ENCODE results near the gene TLL1.

The TLL1 gene

GRCh38 chr4:166078383-166078782 lies 205.3 kb downstream of the TLL1 start:
- Histone ChIP-seq H3K4me1 (ENCODE audit: control insufficient read depth, insufficient read depth, low read length) (no peaks in the 10 kb centered on the region), H3K4me3 (ENCODE audit: low read length) (no peak overlapping the region), H3K27me3 (ENCODE audit: control insufficient read depth, insufficient read depth, low read length) (no peaks in the 10 kb centered on the region), H3K9ac (ENCODE audit: low read length) (no peak overlapping the region), H3K36me3 (ENCODE audit: control insufficient read depth, insufficient read depth, low read length) (no peaks in the 10 kb centered on the region), H3K9me3 (ENCODE audit: control insufficient read depth, low read length) (no peaks in the 10 kb centered on the region)

- Histone ChIP-seq H3K27me3 (ENCODE audit: control insufficient read depth, insufficient read depth, low read length) (no peaks in the 10 kb centered on the region), H3K4me1 (ENCODE audit: control insufficient read depth, insufficient read depth, low read length) (no peaks in the 10 kb centered on the region), H3K9ac (ENCODE audit: low read length) (no peak overlapping the region), H3K4me3 (ENCODE audit: low read length) (no peak overlapping the region), H3K36me3 (ENCODE audit: control insufficient read depth, insufficient read depth, low read length) (no peaks in the 10 kb centered on the region), H3K9me3 (ENCODE audit: control insufficient read depth, low read length) (no peaks in the 10 kb centered on the region)
These were observed 205.9 kb downstream of the TLL1 start for GRCh38 chr4:166078955-166079354.

DNA sequence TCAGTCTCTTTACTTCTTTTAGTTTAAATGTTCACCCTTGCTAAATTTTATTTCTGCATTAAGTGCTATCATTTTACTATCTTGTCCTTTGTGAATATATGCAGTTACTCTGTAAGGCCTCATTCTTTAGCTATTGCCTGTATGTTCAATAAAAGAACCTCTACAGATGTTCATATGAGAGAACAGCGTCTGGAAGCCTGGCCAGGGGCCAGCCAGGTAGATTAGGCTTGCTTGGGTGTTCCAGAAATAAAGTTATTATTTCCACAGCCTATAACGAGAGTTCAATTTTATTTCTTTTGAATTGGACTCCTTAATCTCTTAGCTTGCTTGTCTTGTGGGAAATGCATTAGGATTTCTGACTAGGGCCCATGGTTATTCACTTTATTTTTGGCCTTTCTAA lies 214.5 kb downstream of the TLL1 start:
- Histone ChIP-seq H3K9ac (ENCODE audit: low read length) (no peak overlapping the region), H3K36me3 (ENCODE audit: control insufficient read depth, insufficient read depth, low read length) (no peaks in the 10 kb centered on the region), H3K4me1 (ENCODE audit: control insufficient read depth, insufficient read depth, low read length) (no peaks in the 10 kb centered on the region), H3K27me3 (ENCODE audit: control insufficient read depth, insufficient read depth, low read length) (no peaks in the 10 kb centered on the region), H3K9me3 (ENCODE audit: control insufficient read depth, low read length) (no peaks in the 10 kb centered on the region), H3K4me3 (ENCODE audit: low read length) (no peak overlapping the region)

- Histone ChIP-seq H3K9me3 (ENCODE audit: control insufficient read depth, low read length) (no peaks in the 10 kb centered on the region), H3K9ac (ENCODE audit: low read length) (no peak overlapping the region), H3K4me1 (ENCODE audit: control insufficient read depth, insufficient read depth, low read length) (no peaks in the 10 kb centered on the region), H3K4me3 (ENCODE audit: low read length) (no peak overlapping the region), H3K36me3 (ENCODE audit: control insufficient read depth, insufficient read depth, low read length) (no peaks in the 10 kb centered on the region), H3K27me3 (ENCODE audit: control insufficient read depth, insufficient read depth, low read length) (no peaks in the 10 kb centered on the region)
These were observed 215.5 kb downstream of the TLL1 start for GRCh38 chr4:166088576-166088975.

DNA sequence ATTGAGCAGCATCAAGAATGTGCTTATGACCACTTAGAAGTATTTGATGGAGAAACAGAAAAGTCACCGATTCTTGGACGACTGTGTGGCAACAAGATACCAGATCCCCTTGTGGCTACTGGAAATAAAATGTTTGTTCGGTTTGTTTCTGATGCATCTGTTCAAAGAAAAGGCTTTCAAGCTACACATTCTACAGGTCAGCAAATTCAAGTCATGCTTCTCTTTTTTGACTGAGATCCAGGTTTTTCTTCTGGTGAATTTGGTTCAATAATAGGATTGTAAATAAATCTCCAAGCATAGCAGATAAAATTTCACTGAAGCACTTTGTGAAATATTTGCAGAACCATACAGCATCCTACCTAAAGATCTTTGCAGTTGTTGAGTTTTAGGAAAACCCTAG lies 218.1 kb downstream of the TLL1 start:
- no peaks in the 10 kb centered on the region for H3K36me3 ChIP-seq (ENCODE audit: control insufficient read depth, insufficient read depth, low read length)
- H3K4me3 ChIP-seq (ENCODE audit: low read length), result no peak overlapping the region
- no peaks in the 10 kb centered on the region for H3K4me1 ChIP-seq (ENCODE audit: control insufficient read depth, insufficient read depth, low read length)
- no peak overlapping the region for H3K9ac ChIP-seq (ENCODE audit: low read length)
- H3K27me3 ChIP-seq (ENCODE audit: control insufficient read depth, insufficient read depth, low read length), result no peaks in the 10 kb centered on the region
- no peaks in the 10 kb centered on the region for H3K9me3 ChIP-seq (ENCODE audit: control insufficient read depth, low read length)

GRCh38 chr4:166091912-166092510 lies 219.0 kb downstream of the TLL1 start:
- H3K9ac ChIP-seq (ENCODE audit: low read length), result no peak overlapping the region
- H3K4me1 ChIP-seq (ENCODE audit: control insufficient read depth, insufficient read depth, low read length), result no peaks in the 10 kb centered on the region
- H3K27me3 ChIP-seq (ENCODE audit: control insufficient read depth, insufficient read depth, low read length), result no peaks in the 10 kb centered on the region
- H3K4me3 ChIP-seq (ENCODE audit: low read length), result no peak overlapping the region
- no peaks in the 10 kb centered on the region for H3K36me3 ChIP-seq (ENCODE audit: control insufficient read depth, insufficient read depth, low read length)
- no peaks in the 10 kb centered on the region for H3K9me3 ChIP-seq (ENCODE audit: control insufficient read depth, low read length)

- H3K4me1 ChIP-seq (ENCODE audit: control insufficient read depth, insufficient read depth, low read length), result no peaks in the 10 kb centered on the region
- no peak overlapping the region for H3K4me3 ChIP-seq (ENCODE audit: low read length)
- no peak overlapping the region for H3K9ac ChIP-seq (ENCODE audit: low read length)
- H3K36me3 ChIP-seq (ENCODE audit: control insufficient read depth, insufficient read depth, low read length), result no peaks in the 10 kb centered on the region
- no peaks in the 10 kb centered on the region for H3K27me3 ChIP-seq (ENCODE audit: control insufficient read depth, insufficient read depth, low read length)
- no peaks in the 10 kb centered on the region for H3K9me3 ChIP-seq (ENCODE audit: control insufficient read depth, low read length)
These were observed 219.8 kb downstream of the TLL1 start for GRCh38 chr4:166092797-166093290.

GRCh38 chr4:166104623-166105022 lies 231.6 kb downstream of the TLL1 start:
- H3K4me3 ChIP-seq (ENCODE audit: low read length), result no peak overlapping the region
- H3K36me3 ChIP-seq (ENCODE audit: control insufficient read depth, insufficient read depth, low read length), result no peaks in the 10 kb centered on the region
- H3K9ac ChIP-seq (ENCODE audit: low read length), result no peak overlapping the region
- no peaks in the 10 kb centered on the region for H3K4me1 ChIP-seq (ENCODE audit: control insufficient read depth, insufficient read depth, low read length)
- H3K27me3 ChIP-seq (ENCODE audit: control insufficient read depth, insufficient read depth, low read length), result no peaks in the 10 kb centered on the region
- H3K9me3 ChIP-seq (ENCODE audit: control insufficient read depth, low read length), result no peaks in the 10 kb centered on the region

- no peaks in the 10 kb centered on the region for H3K4me1 ChIP-seq (ENCODE audit: control insufficient read depth, insufficient read depth, low read length)
- H3K9ac ChIP-seq (ENCODE audit: low read length), result no peak overlapping the region
- H3K4me3 ChIP-seq (ENCODE audit: low read length), result no peak overlapping the region
- no peaks in the 10 kb centered on the region for H3K9me3 ChIP-seq (ENCODE audit: control insufficient read depth, low read length)
- no peaks in the 10 kb centered on the region for H3K36me3 ChIP-seq (ENCODE audit: control insufficient read depth, insufficient read depth, low read length)
- H3K27me3 ChIP-seq (ENCODE audit: control insufficient read depth, insufficient read depth, low read length), result no peaks in the 10 kb centered on the region
These were observed 248.9 kb downstream of the TLL1 start for GRCh38 chr4:166121897-166122296.

DNA sequence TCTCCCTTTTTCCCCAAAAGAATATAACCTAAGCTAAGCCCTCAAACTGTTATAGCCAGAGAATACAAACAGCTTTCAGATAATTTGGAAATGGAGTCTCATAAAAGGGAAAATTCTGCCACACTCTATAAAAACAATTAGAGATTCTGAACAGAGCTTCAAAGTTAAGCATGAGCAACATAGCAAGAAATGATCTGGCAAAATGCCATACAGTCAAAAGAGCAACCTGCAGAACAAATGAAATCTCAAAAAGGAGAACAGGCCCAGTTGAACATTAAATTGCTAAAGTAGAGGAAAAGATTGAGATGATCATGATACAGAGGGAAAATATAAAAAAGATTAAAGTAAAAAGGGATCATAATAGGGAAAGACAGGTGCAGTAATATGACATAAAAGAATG lies 250.5 kb downstream of the TLL1 start:
- H3K36me3 ChIP-seq (ENCODE audit: control insufficient read depth, insufficient read depth, low read length), result no peaks in the 10 kb centered on the region
- H3K4me1 ChIP-seq (ENCODE audit: control insufficient read depth, insufficient read depth, low read length), result no peaks in the 10 kb centered on the region
- H3K4me3 ChIP-seq (ENCODE audit: low read length), result no peak overlapping the region
- H3K9me3 ChIP-seq (ENCODE audit: control insufficient read depth, low read length), result no peaks in the 10 kb centered on the region
- no peaks in the 10 kb centered on the region for H3K27me3 ChIP-seq (ENCODE audit: control insufficient read depth, insufficient read depth, low read length)
- no peak overlapping the region for H3K9ac ChIP-seq (ENCODE audit: low read length)

- Histone ChIP-seq H3K9ac (ENCODE audit: low read length) (no peak overlapping the region), H3K27me3 (ENCODE audit: control insufficient read depth, insufficient read depth, low read length) (no peaks in the 10 kb centered on the region), H3K4me3 (ENCODE audit: low read length) (no peak overlapping the region), H3K4me1 (ENCODE audit: control insufficient read depth, insufficient read depth, low read length) (no peaks in the 10 kb centered on the region), H3K36me3 (ENCODE audit: control insufficient read depth, insufficient read depth, low read length) (no peaks in the 10 kb centered on the region), H3K9me3 (ENCODE audit: control insufficient read depth, low read length) (no peaks in the 10 kb centered on the region)
These were observed 255.4 kb downstream of the TLL1 start for GRCh38 chr4:166128403-166128802.

DNA sequence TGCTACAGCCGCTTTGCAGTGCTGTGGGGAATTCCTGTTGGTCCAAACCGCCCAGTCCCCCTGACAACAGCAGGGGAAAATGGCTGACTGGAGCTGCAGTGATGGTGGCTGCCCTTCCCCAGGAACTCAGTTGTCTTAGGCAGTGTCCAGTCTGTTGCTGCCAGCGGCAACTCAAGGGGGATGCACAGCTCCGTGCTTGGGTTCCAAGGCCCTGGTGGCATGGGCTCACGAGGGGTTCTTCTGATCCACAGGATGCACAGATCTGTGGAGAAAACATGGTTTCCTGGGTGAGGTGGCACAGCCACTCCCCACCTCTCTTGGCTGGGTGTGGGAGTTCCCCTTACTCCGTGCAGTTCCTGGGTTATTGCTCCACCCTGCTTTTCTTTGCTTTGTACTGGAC lies 261.2 kb downstream of the TLL1 start:
- Histone ChIP-seq H3K36me3 (ENCODE audit: control insufficient read depth, insufficient read depth, low read length) (no peaks in the 10 kb centered on the region), H3K4me1 (ENCODE audit: control insufficient read depth, insufficient read depth, low read length) (no peaks in the 10 kb centered on the region), H3K9me3 (ENCODE audit: control insufficient read depth, low read length) (no peaks in the 10 kb centered on the region), H3K27me3 (ENCODE audit: control insufficient read depth, insufficient read depth, low read length) (no peaks in the 10 kb centered on the region), H3K9ac (ENCODE audit: low read length) (no peak overlapping the region), H3K4me3 (ENCODE audit: low read length) (no peak overlapping the region)

DNA sequence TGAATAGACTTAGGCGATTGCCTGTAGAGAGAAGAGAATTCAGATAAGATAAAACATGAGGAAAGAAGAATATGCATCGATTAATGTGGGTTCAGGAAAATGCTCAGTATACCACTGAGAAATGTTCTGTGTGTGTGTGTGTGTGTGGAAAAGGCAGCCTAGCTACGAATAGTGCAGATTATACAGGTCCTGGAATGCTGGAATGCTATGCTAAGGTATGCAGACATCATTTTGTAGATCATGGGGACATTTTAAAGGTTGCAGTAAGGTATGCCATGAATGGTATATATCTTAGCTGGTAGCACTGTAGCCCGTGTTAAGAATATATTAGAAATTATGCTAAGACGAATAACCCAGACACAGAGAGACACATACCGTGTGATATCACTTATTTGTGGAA lies 267.9 kb downstream of the TLL1 start:
- no peaks in the 10 kb centered on the region for H3K36me3 ChIP-seq (ENCODE audit: control insufficient read depth, insufficient read depth, low read length)
- no peak overlapping the region for H3K9ac ChIP-seq (ENCODE audit: low read length)
- H3K9me3 ChIP-seq (ENCODE audit: control insufficient read depth, low read length), result no peaks in the 10 kb centered on the region
- no peaks in the 10 kb centered on the region for H3K4me1 ChIP-seq (ENCODE audit: control insufficient read depth, insufficient read depth, low read length)
- H3K27me3 ChIP-seq (ENCODE audit: control insufficient read depth, insufficient read depth, low read length), result no peaks in the 10 kb centered on the region
- H3K4me3 ChIP-seq (ENCODE audit: low read length), result no peak overlapping the region
